ENCODE measurements around the gene DPEP2. TPM values are rescaled to one million over a fixed set of nuclear protein-coding genes. Genes with fewer than 3 reads are reported as not detected.
A peak's percentile ranks its signal among the peaks of the same experiment; 100 is the strongest.

The DPEP2 gene
- total RNA-seq, 6 experiments from 2014 or later = 0.93 to 2.3 (median 1.6) TPM

- intact Hi-C loops (cut with DNase I) = no loop called here
- DNase-seq (no peak), ATAC-seq (no peak)
- H3K36me3 ChIP-seq = no peaks in the 10 kb centered on the region
- H3K27me3 ChIP-seq = no peaks in the 10 kb centered on the region
- 63% methylated on average over 4 of the region's 9 CpGs for WGBS (ENCODE audit: insufficient coverage, low coverage, low lambda C conversion rate, missing lambda C conversion rate)
- H3K9me3 ChIP-seq = no peaks in the 10 kb centered on the region
- H3K4me3 ChIP-seq = no peak overlapping the region
- H3K27ac ChIP-seq = no peak overlapping the region
- H3K4me1 ChIP-seq = no peaks in the 10 kb centered on the region
- TF ChIP-seq CTCF (IDR thresholded peaks at IDR 0.05) = no peak
- TF ChIP-seq POLR2A (IDR thresholded peaks at IDR 0.05) = no peak
Measured at GRCh38 chr16:68009157-68009735, 10.0 kb upstream of the DPEP2 start.

GRCh38 chr16:68005786-68006286 lies 6.6 kb upstream of the DPEP2 start:
- H3K27ac ChIP-seq = peak overlapping the region; percentile 62 to 78 (median 66)
- ATAC-seq = peak; percentile 81 to 94 (median 92)
- no peaks in the 10 kb centered on the region for H3K36me3 ChIP-seq
- intact Hi-C loops (cut with DNase I) = no loop called here
- no peaks in the 10 kb centered on the region for H3K4me1 ChIP-seq
- H3K27me3 ChIP-seq = no peaks in the 10 kb centered on the region
- H3K9me3 ChIP-seq = no peaks in the 10 kb centered on the region
- DNase-seq = peak in 1 of 3 donors; percentile 64
- 24% methylated on average over 6 of the region's 6 CpGs for WGBS (ENCODE audit: insufficient coverage, low coverage, low lambda C conversion rate, missing lambda C conversion rate)
- TF ChIP-seq CTCF (IDR thresholded peaks at IDR 0.05) (no peak), POLR2A (IDR thresholded peaks at IDR 0.05) (no peak)
- H3K4me3 ChIP-seq = no peak overlapping the region

- ATAC-seq = no peak
- intact Hi-C loops (cut with DNase I) = no loop called here
- peak overlapping the region; percentile 62 to 78 (median 66) for H3K27ac ChIP-seq
- H3K4me3 ChIP-seq = no peak overlapping the region
- no peak for DNase-seq
- no peak for TF ChIP-seq CTCF (IDR thresholded peaks at IDR 0.05)
- no peak for TF ChIP-seq POLR2A (IDR thresholded peaks at IDR 0.05)
- WGBS (ENCODE audit: insufficient coverage, low coverage, low lambda C conversion rate, missing lambda C conversion rate) = 84% methylated on average over 9 of the region's 9 CpGs
- no peaks in the 10 kb centered on the region for H3K4me1 ChIP-seq
- no peaks in the 10 kb centered on the region for H3K36me3 ChIP-seq
- no peaks in the 10 kb centered on the region for H3K27me3 ChIP-seq
- H3K9me3 ChIP-seq = no peaks in the 10 kb centered on the region
Measured at GRCh38 chr16:68005211-68005610, 5.9 kb upstream of the DPEP2 start.

GRCh38 chr16:68003031-68003430 lies 3.7 kb upstream of the DPEP2 start:
- no peaks in the 10 kb centered on the region for H3K27me3 ChIP-seq
- H3K36me3 ChIP-seq = no peaks in the 10 kb centered on the region
- H3K9me3 ChIP-seq = no peaks in the 10 kb centered on the region
- intact Hi-C loops (cut with DNase I) = no loop called here
- no peaks in the 10 kb centered on the region for H3K4me1 ChIP-seq
- no peak overlapping the region for H3K4me3 ChIP-seq
- DNase-seq (no peak), ATAC-seq (no peak)
- TF ChIP-seq POLR2A (IDR thresholded peaks at IDR 0.05) = no peak
- TF ChIP-seq CTCF (IDR thresholded peaks at IDR 0.05) = no peak
- 72% methylated on average over 4 of the region's 4 CpGs for WGBS (ENCODE audit: insufficient coverage, low coverage, low lambda C conversion rate, missing lambda C conversion rate)
- H3K27ac ChIP-seq = no peak overlapping the region
